H1 (cell line): ENCODE results near the gene MAGI2. TPM values are rescaled to one million over a fixed set of nuclear protein-coding genes. Genes with fewer than 3 reads are reported as not detected.

Experiments
- BRCA1 ChIP-seq: IDR thresholded peaks from 2 replicates; pipeline ENCODE4 v1.6.1; 2012; ENCODE audit warnings: low read depth, low read length, improper control_type of control experiment
- GABPA ChIP-seq: IDR thresholded peaks from 2 replicates; pipeline ENCODE4 v1.6.1; 2011; ENCODE audit warnings: mild to moderate bottlenecking, low read length, moderate library complexity, borderline replicate concordance; ENCODE audit not compliant: insufficient read depth
- KDM5A ChIP-seq: fragments of 200-600 bp; IDR thresholded peaks from 2 replicates; pipeline ENCODE4 v1.7.1; 2012; ENCODE audit warnings: mild to moderate bottlenecking, low read length, inconsistent platforms, mixed read lengths
- SUZ12 ChIP-seq: fragments of 200-600 bp; sonication (generic); IDR thresholded peaks from 2 replicates; pipeline ENCODE4 v1.6.1; 2012; ENCODE audit warnings: mild to moderate bottlenecking, inconsistent platforms, low read length, moderate library complexity, mixed read lengths
- polyA plus RNA-seq, 7 experiments: library from polyadenylated mRNA; depleted of rRNA in 3 of 7; stranded (reverse) in 5 of 7; unstranded in 2 of 7; fragments of >200 nt in 5 of 7; fragments of 200-250 nt in 2 of 7; gene quantifications; 1 replicate in 5 of 7; 2 replicates in 1 of 7; 4 replicates in 1 of 7; pipeline versions ENCODE4 v1.2.1 to v1.2.3, GENCODE V29; 2011 to 2013; ENCODE audit warnings: missing spikeins in 2 of 7, mixed read lengths in 2 of 7
- total RNA-seq: library from RNA; stranded (reverse); fragmentation: NEBNext Ultra II Directional; extraction: Animal tissue kit (Norgen Biotek cat#: 25700); gene quantifications from 2 replicates; pipeline ENCODE4 v1.2.1, GENCODE V29; 2021
- TF ChIP-seq, protein P1 (sequence below): IDR thresholded peaks from 2 replicates; pipeline ENCODE4 v1.6.1; 2011; ENCODE audit warnings: low read depth, mild to moderate bottlenecking, low read length; ENCODE audit not compliant: insufficient read depth

The MAGI2 gene
- total and polyA plus RNA-seq, 2 of the 8 experiments (the other 6 are each of a cell fraction or from before 2014, with no cell fraction given), result 6.0 to 27.3 TPM

DNA sequence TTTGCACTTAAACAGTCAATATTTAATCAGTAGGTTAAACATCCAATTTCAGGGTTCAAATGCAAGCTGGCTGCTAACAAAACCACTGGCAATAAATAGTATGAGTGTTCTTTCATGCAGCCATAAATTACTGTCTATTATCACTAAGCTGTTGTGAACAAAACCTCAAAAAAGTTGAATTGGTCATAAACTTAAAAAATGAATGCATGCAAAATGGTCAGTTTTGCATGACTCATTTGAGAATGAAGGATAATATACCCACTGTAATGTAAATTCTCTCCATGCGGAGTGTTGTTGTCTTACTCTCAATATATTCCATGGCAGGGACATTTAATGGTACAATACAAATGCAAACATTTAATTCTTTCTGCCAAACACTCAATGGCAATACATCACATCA is 226.4 kb downstream of the MAGI2 start (continued):
- TF ChIP-seq, protein P1, sequence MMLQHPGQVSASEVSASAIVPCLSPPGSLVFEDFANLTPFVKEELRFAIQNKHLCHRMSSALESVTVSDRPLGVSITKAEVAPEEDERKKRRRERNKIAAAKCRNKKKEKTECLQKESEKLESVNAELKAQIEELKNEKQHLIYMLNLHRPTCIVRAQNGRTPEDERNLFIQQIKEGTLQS, result no peak
- TF ChIP-seq SUZ12 (no peak), GABPA (no peak), KDM5A (no peak), BRCA1 (no peak)
